Calu3 (cell line): ENCODE results near the gene KANK3. TPM values are rescaled to one million over a fixed set of nuclear protein-coding genes. Genes with fewer than 3 reads are reported as not detected.

Experiments used
- BruUV-seq: library from RNA; stranded (reverse); fragments of 400-500 nt; replicated peaks from 2 replicates; lab custom pipeline; 2021; lab: Mats Ljungman, UMichigan
- CTCF ChIA-PET: fragments of 300-600 bp; sonication (Branson Sonifier 250); formaldehyde crosslinking; loops from one replicate; lab custom pipeline; 2022; ENCODE audit warnings: antibody characterized with exemption; lab: Charles Lee
- DNase-seq: peaks from one replicate; pipeline ENCODE4 v3.0.0; 2022
- H3K27ac Mint-ChIP-seq: one replicate; pipeline ENCODE4 v1.8.0; 2022; ENCODE audit warnings: mixed read lengths; ENCODE audit not compliant: unreplicated experiment
- H3K27me3 Mint-ChIP-seq: one replicate; pipeline ENCODE4 v1.8.0; 2022; ENCODE audit warnings: mixed read lengths; ENCODE audit not compliant: unreplicated experiment
- H3K36me3 Mint-ChIP-seq: one replicate; pipeline ENCODE4 v1.8.0; 2022; ENCODE audit warnings: mild to moderate bottlenecking, moderate library complexity, mixed read lengths; ENCODE audit not compliant: insufficient read depth, unreplicated experiment
- H3K4me1 Mint-ChIP-seq: one replicate; pipeline ENCODE4 v1.8.0; 2022; ENCODE audit warnings: mild to moderate bottlenecking, low read depth, mixed read lengths; ENCODE audit not compliant: unreplicated experiment
- H3K4me3 Mint-ChIP-seq: one replicate; pipeline ENCODE4 v1.8.0; 2022; ENCODE audit warnings: mild to moderate bottlenecking, low read depth, moderate library complexity, mixed read lengths; ENCODE audit not compliant: unreplicated experiment
- H3K9me3 Mint-ChIP-seq: one replicate; pipeline ENCODE4 v1.8.0; 2022; ENCODE audit warnings: low read depth, mixed read lengths; ENCODE audit not compliant: unreplicated experiment
- intact Hi-C: fragments of 100-400 bp; cut with micrococcal nuclease; formaldehyde crosslinking; loops from one replicate; pipeline ENCODE4 v1.10.0; 2022; ENCODE audit not compliant: unreplicated experiment
- total RNA-seq: library from RNA; stranded (reverse); gene quantifications from 2 replicates; pipeline ENCODE4 v1.2.3, GENCODE V29; 2022
- TF ChIP-seq, protein P1 (sequence below): fragments of 200-600 bp; IDR thresholded peaks from one replicate; pipeline ENCODE4 v1.8.0; 2022; ENCODE audit warnings: antibody characterized with exemption; ENCODE audit not compliant: unreplicated experiment

KANK3 gene
- total RNA-seq, 1 experiment from 2014 or later = not detected

DNA sequence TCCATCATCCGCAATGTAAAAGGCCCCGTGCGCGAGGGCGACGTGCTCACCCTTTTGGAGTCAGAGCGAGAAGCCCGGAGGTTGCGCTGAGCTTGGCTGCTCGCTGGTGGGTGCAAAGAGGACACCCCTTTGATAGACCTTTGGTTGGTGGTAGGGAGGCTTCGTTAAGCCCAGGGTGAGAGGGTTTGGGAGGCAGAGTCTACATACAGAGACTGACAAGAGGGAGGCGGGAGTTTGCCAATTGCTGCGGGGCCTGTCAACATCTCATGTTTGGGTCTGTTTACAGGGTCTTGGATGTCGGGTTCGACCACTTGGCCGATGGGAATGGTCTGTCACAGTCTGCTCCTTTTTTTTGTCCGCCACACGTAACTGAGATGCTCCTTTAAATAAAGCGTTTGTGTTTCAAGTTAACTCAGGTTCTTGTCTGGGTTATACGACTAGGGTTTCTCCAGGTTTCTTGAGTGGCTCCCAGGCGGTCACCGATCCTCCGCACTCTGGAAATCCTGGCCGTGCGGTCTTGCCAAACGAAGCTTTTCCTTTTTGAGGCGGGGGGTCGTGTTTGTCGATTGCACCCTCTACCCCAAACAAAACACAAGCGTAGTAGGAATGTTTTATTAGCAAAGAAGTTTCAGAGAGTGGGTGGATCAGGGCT lies 20.9 kb downstream of the KANK3 start:
- DNase-seq = no peak
- peaks cover 8% of the 10 kb centered on the region for H3K27me3 Mint-ChIP-seq
- intact Hi-C loops = no loop called here
- peak overlapping the region; percentile 98 for H3K27ac Mint-ChIP-seq
- TF ChIP-seq, protein P1, sequence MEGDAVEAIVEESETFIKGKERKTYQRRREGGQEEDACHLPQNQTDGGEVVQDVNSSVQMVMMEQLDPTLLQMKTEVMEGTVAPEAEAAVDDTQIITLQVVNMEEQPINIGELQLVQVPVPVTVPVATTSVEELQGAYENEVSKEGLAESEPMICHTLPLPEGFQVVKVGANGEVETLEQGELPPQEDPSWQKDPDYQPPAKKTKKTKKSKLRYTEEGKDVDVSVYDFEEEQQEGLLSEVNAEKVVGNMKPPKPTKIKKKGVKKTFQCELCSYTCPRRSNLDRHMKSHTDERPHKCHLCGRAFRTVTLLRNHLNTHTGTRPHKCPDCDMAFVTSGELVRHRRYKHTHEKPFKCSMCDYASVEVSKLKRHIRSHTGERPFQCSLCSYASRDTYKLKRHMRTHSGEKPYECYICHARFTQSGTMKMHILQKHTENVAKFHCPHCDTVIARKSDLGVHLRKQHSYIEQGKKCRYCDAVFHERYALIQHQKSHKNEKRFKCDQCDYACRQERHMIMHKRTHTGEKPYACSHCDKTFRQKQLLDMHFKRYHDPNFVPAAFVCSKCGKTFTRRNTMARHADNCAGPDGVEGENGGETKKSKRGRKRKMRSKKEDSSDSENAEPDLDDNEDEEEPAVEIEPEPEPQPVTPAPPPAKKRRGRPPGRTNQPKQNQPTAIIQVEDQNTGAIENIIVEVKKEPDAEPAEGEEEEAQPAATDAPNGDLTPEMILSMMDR = no peak
- H3K9me3 Mint-ChIP-seq = no peaks in the 10 kb centered on the region
- peak overlapping the region; percentile 97 for H3K4me3 Mint-ChIP-seq
- H3K36me3 Mint-ChIP-seq = peaks cover 28% of the 10 kb centered on the region
- BruUV-seq = no TSS peak
- CTCF ChIA-PET = no interaction called here
- H3K4me1 Mint-ChIP-seq = peaks cover 13% of the 10 kb centered on the region

DNA sequence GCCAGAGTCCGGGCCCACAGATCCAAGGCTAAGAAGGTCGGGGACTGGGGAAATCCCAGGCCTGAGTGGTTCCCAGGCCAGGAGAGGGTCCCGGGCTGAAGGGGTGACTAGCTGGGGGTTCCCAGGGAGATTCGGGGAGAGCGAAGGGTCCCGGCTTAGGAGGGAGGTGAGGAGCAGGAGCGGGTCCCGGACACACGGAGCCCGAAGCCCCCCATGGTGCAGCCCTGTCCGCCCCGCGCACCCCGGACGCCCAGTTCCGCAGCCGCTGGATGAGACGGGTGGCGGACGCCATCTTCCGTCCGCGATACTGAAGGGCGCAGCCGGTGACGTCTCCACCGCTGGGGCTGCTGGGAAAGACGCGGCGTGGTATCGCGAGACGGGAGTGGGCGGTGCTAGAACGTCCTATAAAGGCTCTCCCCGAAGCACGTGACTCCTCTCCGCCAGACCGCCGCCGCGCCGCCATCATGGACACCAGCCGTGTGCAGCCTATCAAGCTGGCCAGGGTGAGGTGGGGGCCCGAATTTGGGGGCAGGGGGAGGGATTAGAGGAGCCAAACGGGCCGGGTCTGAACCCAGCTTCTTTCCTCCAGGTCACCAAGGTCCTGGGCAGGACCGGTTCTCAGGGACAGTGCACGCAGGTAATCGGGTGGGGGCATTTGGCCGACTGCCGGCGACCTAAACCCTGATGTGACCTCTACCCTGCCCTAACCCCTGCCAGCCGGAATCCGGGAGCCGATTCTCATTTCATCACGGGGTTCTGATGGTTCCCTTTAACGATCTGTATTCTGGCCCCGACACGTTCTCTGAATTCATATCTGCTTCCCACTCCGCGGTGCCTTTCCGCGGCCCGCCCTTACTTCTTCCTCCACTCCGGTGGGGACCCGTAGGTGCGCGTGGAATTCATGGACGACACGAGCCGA lies 21.7 kb downstream of the KANK3 start, which contains the start of the genes NDUFA7 and RPS28:
Gene NDUFA7, minus strand, starts transcription at position 309 of the 919 bp plus-strand sequence. Its CDS starts 17 bp downstream, at position 292.
Gene RPS28, plus strand, starts transcription at position 430 of the 919 bp plus-strand sequence. Its CDS starts 35 bp downstream, at position 465.
- H3K36me3 Mint-ChIP-seq = peaks cover 28% of the 10 kb centered on the region
- TSS peak; percentile 95 for BruUV-seq
- DNase-seq = peak; percentile 91
- no peaks in the 10 kb centered on the region for H3K9me3 Mint-ChIP-seq
- intact Hi-C loops = no loop called here
- H3K4me3 Mint-ChIP-seq = peak within 1 kb of the TSS; percentile 97
- TF ChIP-seq, protein P1 = no peak
- CTCF ChIA-PET = interaction anchor here (0.6 kb wide), 1 partner anchor 137 kb away, joined by 3 read pairs; no protein-coding TSS in a partner anchor
- peaks cover 13% of the 10 kb centered on the region for H3K4me1 Mint-ChIP-seq
- H3K27ac Mint-ChIP-seq = peak within 1 kb of the TSS; percentile 98
- H3K27me3 Mint-ChIP-seq = peaks cover under 1% of the 10 kb centered on the region

DNA sequence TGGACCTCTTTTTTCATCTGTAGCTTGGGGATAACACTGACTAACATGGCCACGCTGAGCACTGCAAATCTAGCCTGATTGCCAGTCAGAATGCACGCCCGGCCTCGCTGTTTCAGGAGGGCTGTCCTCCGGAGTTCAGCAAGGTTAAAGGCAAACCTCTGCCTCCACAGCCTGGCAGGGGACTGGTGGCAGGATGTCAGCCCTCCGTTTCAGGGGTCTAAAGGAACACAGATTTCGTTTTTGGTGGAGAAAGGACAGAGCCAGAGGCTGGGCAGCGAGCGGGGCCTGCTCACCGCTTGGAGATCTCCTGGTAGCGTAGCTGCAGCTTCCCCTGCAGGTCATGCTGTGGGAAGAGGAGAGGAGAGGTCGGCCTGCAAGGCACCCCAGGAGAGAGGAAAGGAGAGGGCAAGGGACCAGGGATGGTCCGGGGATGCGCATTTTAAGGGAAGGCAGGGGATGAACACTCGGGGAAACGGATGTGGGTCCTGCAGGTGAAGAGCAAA lies 22.4 kb downstream of the KANK3 start:
- intact Hi-C loops = no loop called here
- H3K9me3 Mint-ChIP-seq = no peaks in the 10 kb centered on the region
- H3K4me3 Mint-ChIP-seq = peak overlapping the region; percentile 97
- no peaks in the 10 kb centered on the region for H3K27me3 Mint-ChIP-seq
- CTCF ChIA-PET = interaction anchor here (0.5 to 0.6 kb wide), 2 partner anchors 138 to 260 kb away, joined by 3 to 5 read pairs; no protein-coding TSS in a partner anchor
- H3K27ac Mint-ChIP-seq = peak overlapping the region; percentile 98
- TF ChIP-seq, protein P1 = no peak
- peaks cover 28% of the 10 kb centered on the region for H3K36me3 Mint-ChIP-seq
- BruUV-seq = TSS peak; percentile 78
- no peak for DNase-seq
- peaks cover 13% of the 10 kb centered on the region for H3K4me1 Mint-ChIP-seq
